ENCODE results near the gene SLC25A5. TPM values are rescaled to one million over a fixed set of nuclear protein-coding genes. Genes with fewer than 3 reads are reported as not detected.
"Not testable (repeated sequence)": the region's sequence is repeated elsewhere in the genome, so short reads cannot be mapped to it uniquely, and the experiment has no call there.

The SLC25A5 gene
- total RNA-seq, 4 donors from 2014 or later, result 98.8 to 213 (median 135) TPM

GRCh38 chrX:119424999-119425398 is 43.2 kb upstream of the SLC25A5 start:
- no peaks in the 10 kb centered on the region for H3K27me3 ChIP-seq
- no peaks in the 10 kb centered on the region for H3K9me3 ChIP-seq
- intact Hi-C loops (cut with DNase I; ENCODE audit: low total_unique reads), result no loop called here
- no peaks in the 10 kb centered on the region for H3K36me3 ChIP-seq
- H3K4me3 ChIP-seq, result no peak overlapping the region
- no peaks in the 10 kb centered on the region for H3K4me1 ChIP-seq
- H3K27ac ChIP-seq, result no peak overlapping the region
- no peak for DNase-seq
- TF ChIP-seq POLR2A (IDR thresholded peaks at IDR 0.05) (no peak), CTCF (IDR thresholded peaks at IDR 0.05) (no peak)

GRCh38 chrX:119427024-119427794 is 41.0 kb upstream of the SLC25A5 start:
- DNase-seq, result no peak
- Histone ChIP-seq H3K27ac (no peak overlapping the region), H3K27me3 (no peaks in the 10 kb centered on the region), H3K36me3 (no peaks in the 10 kb centered on the region), H3K4me1 (no peaks in the 10 kb centered on the region), H3K4me3 (no peak overlapping the region), H3K9me3 (no peaks in the 10 kb centered on the region)
- intact Hi-C loops (cut with DNase I; ENCODE audit: low total_unique reads), result no loop called here
- TF ChIP-seq POLR2A (IDR thresholded peaks at IDR 0.05), result no peak
- TF ChIP-seq CTCF (IDR thresholded peaks at IDR 0.05), result no peak

GRCh38 chrX:119427795-119428185 is 40.5 kb upstream of the SLC25A5 start:
- Histone ChIP-seq H3K36me3 (no peaks in the 10 kb centered on the region), H3K27ac (no peak overlapping the region), H3K4me3 (no peak overlapping the region), H3K27me3 (no peaks in the 10 kb centered on the region), H3K4me1 (no peaks in the 10 kb centered on the region), H3K9me3 (no peaks in the 10 kb centered on the region)
- no peak for DNase-seq
- intact Hi-C loops (cut with DNase I; ENCODE audit: low total_unique reads), result no loop called here
- TF ChIP-seq POLR2A (IDR thresholded peaks at IDR 0.05) (no peak), CTCF (IDR thresholded peaks at IDR 0.05) (no peak)

- H3K9me3 ChIP-seq, result no peaks in the 10 kb centered on the region
- no peaks in the 10 kb centered on the region for H3K27me3 ChIP-seq
- no peak overlapping the region for H3K4me3 ChIP-seq
- no peaks in the 10 kb centered on the region for H3K4me1 ChIP-seq
- no peaks in the 10 kb centered on the region for H3K36me3 ChIP-seq
- DNase-seq, result no peak
- TF ChIP-seq POLR2A (IDR thresholded peaks at IDR 0.05) (no peak), CTCF (IDR thresholded peaks at IDR 0.05) (no peak)
- no peak overlapping the region for H3K27ac ChIP-seq
- intact Hi-C loops (cut with DNase I; ENCODE audit: low total_unique reads), result no loop called here
Observed at GRCh38 chrX:119429471-119429870, 38.8 kb upstream of the SLC25A5 start.

GRCh38 chrX:119441295-119441694 is 26.9 kb upstream of the SLC25A5 start:
- H3K9me3 ChIP-seq; intact Hi-C loops (cut with DNase I; ENCODE audit: low total_unique reads); H3K4me1 ChIP-seq; H3K4me3 ChIP-seq; DNase-seq; H3K27me3 ChIP-seq; H3K36me3 ChIP-seq; H3K27ac ChIP-seq: not testable (repeated sequence)

All from uterus (tissue), 4 donors.